ENCODE results near the gene DDX1.

DNA sequence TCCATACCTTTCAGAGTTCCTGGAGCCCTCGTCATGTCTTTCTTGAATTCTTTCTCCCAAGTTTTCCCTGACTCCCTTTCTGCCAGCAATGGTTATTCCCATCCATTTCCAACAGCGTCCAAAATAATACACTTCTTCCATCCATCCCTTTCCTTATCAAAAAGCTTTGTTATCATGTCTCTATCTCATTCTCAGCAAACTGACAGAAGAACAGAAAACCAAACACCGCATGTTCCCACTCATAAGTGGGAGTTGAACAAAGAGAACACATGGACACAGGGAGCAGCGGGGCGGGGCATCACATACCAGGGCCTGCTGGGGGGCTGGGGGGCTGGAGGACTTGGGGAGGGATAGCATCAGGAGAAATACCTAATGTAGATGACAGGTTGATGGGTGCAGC is 86.7 kb downstream of the DDX1 start:
- TF ChIP-seq CTCF (IDR thresholded peaks at IDR 0.05; ENCODE audit: insufficient read depth, low read length, poor library complexity, severe bottlenecking) (no peak), EZH2phosphoT487 (conservative IDR thresholded peaks at IDR 0.05; ENCODE audit: low read length) (no peak)
